HEK293 (cell line): ENCODE data around the gene PARD3.
A peak's percentile ranks its signal among the peaks of the same experiment; 100 is the strongest.

ENCODE experiments used
- AEBP2 ChIP-seq: fragments of 450-650 bp; formaldehyde crosslinking; IDR thresholded peaks from 2 replicates; pipeline ENCODE4 v1.5.1; 2016; ENCODE audit warnings: missing biosample characterization, missing genetic modification characterization, borderline replicate concordance
- GLI4 ChIP-seq: fragments of 450-650 bp; formaldehyde crosslinking; IDR thresholded peaks from 2 replicates; pipeline ENCODE4 v1.5.1; 2016; ENCODE audit warnings: missing biosample characterization, missing genetic modification characterization
- GLIS2 ChIP-seq: fragments of 450-650 bp; formaldehyde crosslinking; IDR thresholded peaks from 2 replicates; pipeline ENCODE4 v1.5.1; 2016; ENCODE audit warnings: missing biosample characterization, missing genetic modification characterization
- HIC1 ChIP-seq: fragments of 450-650 bp; formaldehyde crosslinking; IDR thresholded peaks from 2 replicates; pipeline ENCODE4 v1.5.1; 2016; ENCODE audit warnings: missing biosample characterization, missing genetic modification characterization
- HOXD13 ChIP-seq: sonication (generic); formaldehyde crosslinking; IDR thresholded peaks from 2 replicates; pipeline ENCODE4 v1.8.0; 2022; ENCODE audit warnings: missing genetic modification reagents, borderline replicate concordance
- KLF16 ChIP-seq: fragments of 450-650 bp; formaldehyde crosslinking; IDR thresholded peaks from 2 replicates; pipeline ENCODE4 v1.5.1; 2017; ENCODE audit warnings: missing biosample characterization, missing genetic modification characterization
- KLF17 ChIP-seq: fragments of 450-650 bp; formaldehyde crosslinking; IDR thresholded peaks from 2 replicates; pipeline ENCODE4 v1.5.1; 2016; ENCODE audit warnings: missing biosample characterization, missing genetic modification characterization
- MEIS1 ChIP-seq: sonication (generic); formaldehyde crosslinking; IDR thresholded peaks from 2 replicates; pipeline ENCODE4 v1.8.1; 2022; ENCODE audit warnings: missing genetic modification reagents, mild to moderate bottlenecking, borderline replicate concordance
- MZF1 ChIP-seq: fragments of 450-650 bp; formaldehyde crosslinking; IDR thresholded peaks from 2 replicates; pipeline ENCODE4 v1.5.1; 2017; ENCODE audit warnings: missing biosample characterization, missing genetic modification characterization, borderline replicate concordance
- YY2 ChIP-seq: fragments of 450-650 bp; formaldehyde crosslinking; IDR thresholded peaks from 2 replicates; pipeline ENCODE4 v1.5.1; 2016; ENCODE audit warnings: missing biosample characterization, missing genetic modification characterization
- ZBTB26 ChIP-seq: fragments of 450-650 bp; formaldehyde crosslinking; optimal IDR thresholded peaks from 2 replicates; pipeline ENCODE3; 2016; ENCODE audit warnings: missing biosample characterization, mild to moderate bottlenecking, missing genetic modification characterization
- ZNF10 ChIP-seq: fragments of 450-650 bp; formaldehyde crosslinking; IDR thresholded peaks from 2 replicates; pipeline ENCODE4 v1.5.1; 2017; ENCODE audit warnings: missing biosample characterization, missing genetic modification characterization
- ZNF114 ChIP-seq: fragments of 450-650 bp; formaldehyde crosslinking; IDR thresholded peaks from 2 replicates; pipeline ENCODE4 v1.5.0; 2017; ENCODE audit warnings: missing biosample characterization, missing genetic modification characterization
- ZNF132 ChIP-seq: fragments of 450-650 bp; formaldehyde crosslinking; IDR thresholded peaks from 2 replicates; pipeline ENCODE4 v1.5.1; 2017; ENCODE audit warnings: missing biosample characterization, missing genetic modification characterization, borderline replicate concordance
- ZNF133 ChIP-seq: fragments of 450-650 bp; formaldehyde crosslinking; IDR thresholded peaks from 2 replicates; pipeline ENCODE4 v1.5.1; 2016; ENCODE audit warnings: missing biosample characterization, missing genetic modification characterization
- ZNF169 ChIP-seq: fragments of 450-650 bp; formaldehyde crosslinking; IDR thresholded peaks from 2 replicates; pipeline ENCODE4 v1.5.1; 2016; ENCODE audit warnings: missing biosample characterization, missing genetic modification characterization
- ZNF184 ChIP-seq: fragments of 450-650 bp; IDR thresholded peaks from 2 replicates; pipeline ENCODE4 v1.5.1; 2018; ENCODE audit warnings: missing biosample characterization, mild to moderate bottlenecking, missing genetic modification characterization
- ZNF2 ChIP-seq: fragments of 450-650 bp; formaldehyde crosslinking; IDR thresholded peaks from 2 replicates; pipeline ENCODE4 v1.5.1; 2016; ENCODE audit warnings: missing biosample characterization, missing genetic modification characterization
- ZNF211 ChIP-seq: fragments of 450-650 bp; formaldehyde crosslinking; IDR thresholded peaks from 2 replicates; pipeline ENCODE4 v1.5.1; 2016; ENCODE audit warnings: low read depth, missing biosample characterization, missing genetic modification characterization
- ZNF248 ChIP-seq: fragments of 450-650 bp; formaldehyde crosslinking; IDR thresholded peaks from 2 replicates; pipeline ENCODE4 v1.5.1; 2017; ENCODE audit warnings: missing biosample characterization, missing genetic modification characterization
- ZNF354C ChIP-seq: fragments of 450-650 bp; formaldehyde crosslinking; IDR thresholded peaks from 2 replicates; pipeline ENCODE4 v1.5.1; 2016; ENCODE audit warnings: missing biosample characterization, missing genetic modification characterization, low read depth, borderline replicate concordance
- ZNF362 ChIP-seq: fragments of 450-650 bp; formaldehyde crosslinking; IDR thresholded peaks from 2 replicates; pipeline ENCODE4 v1.5.1; 2016; ENCODE audit warnings: missing biosample characterization, missing genetic modification characterization
- ZNF404 ChIP-seq: fragments of 450-650 bp; formaldehyde crosslinking; IDR thresholded peaks from 2 replicates; pipeline ENCODE4 v1.5.1; 2017; ENCODE audit warnings: missing biosample characterization, missing genetic modification characterization
- ZNF488 ChIP-seq: fragments of 450-650 bp; formaldehyde crosslinking; IDR thresholded peaks from 2 replicates; pipeline ENCODE4 v1.5.1; 2016; ENCODE audit warnings: missing biosample characterization, missing genetic modification characterization
- ZNF530 ChIP-seq: fragments of 450-650 bp; formaldehyde crosslinking; IDR thresholded peaks from 2 replicates; pipeline ENCODE4 v1.5.1; 2016; ENCODE audit warnings: low read depth, missing biosample characterization, missing genetic modification characterization
- ZNF558 ChIP-seq: fragments of 450-650 bp; formaldehyde crosslinking; IDR thresholded peaks from 2 replicates; pipeline ENCODE4 v1.5.1; 2016; ENCODE audit warnings: missing biosample characterization, missing genetic modification characterization
- ZNF560 ChIP-seq: fragments of 450-650 bp; formaldehyde crosslinking; IDR thresholded peaks from 2 replicates; pipeline ENCODE4 v1.5.1; 2017; ENCODE audit warnings: missing biosample characterization, missing genetic modification characterization, borderline replicate concordance
- ZNF621 ChIP-seq: fragments of 450-650 bp; formaldehyde crosslinking; IDR thresholded peaks from 2 replicates; pipeline ENCODE4 v1.5.1; 2017; ENCODE audit warnings: missing biosample characterization, missing genetic modification characterization
- ZNF623 ChIP-seq: fragments of 450-650 bp; formaldehyde crosslinking; IDR thresholded peaks from 2 replicates; pipeline ENCODE4 v1.5.1; 2016; ENCODE audit warnings: missing biosample characterization, missing genetic modification characterization
- ZNF658 ChIP-seq: fragments of 450-650 bp; formaldehyde crosslinking; IDR thresholded peaks from 2 replicates; pipeline ENCODE4; 2016; ENCODE audit warnings: missing biosample characterization, missing genetic modification characterization
- ZNF704 ChIP-seq: fragments of 450-650 bp; formaldehyde crosslinking; IDR thresholded peaks from 2 replicates; pipeline ENCODE4 v1.5.1; 2016; ENCODE audit warnings: missing biosample characterization, missing genetic modification characterization
- ZNF777 ChIP-seq: fragments of 450-650 bp; formaldehyde crosslinking; IDR thresholded peaks from 2 replicates; pipeline ENCODE4 v1.5.1; 2017; ENCODE audit warnings: missing biosample characterization, missing genetic modification characterization, borderline replicate concordance

The PARD3 gene

GRCh38 chr10:34320265-34320664, 494.8 kb downstream of the PARD3 start (continued):
- TF ChIP-seq ZNF211 (tag by site-specific recombination) (peak; percentile 21; the same call in 1 of the 2 replicates), ZNF2 (tag by site-specific recombination) (peak; percentile 78; the same call in 1 of the 2 replicates), ZNF10 (tag by site-specific recombination) (no peak), ZNF623 (tag by site-specific recombination) (no peak), ZNF621 (tag by site-specific recombination) (no peak), ZNF169 (no peak), YY2 (tag by site-specific recombination) (peak; percentile 26; the same call in 1 of the 2 replicates), ZNF704 (tag by site-specific recombination) (no peak), MEIS1 (CRISPR knock-in tag) (no peak), HOXD13 (CRISPR knock-in tag) (no peak), ZNF184 (tag by site-specific recombination) (peak; percentile 13; the same call in 1 of the 2 replicates), ZNF560 (no peak), KLF17 (tag by site-specific recombination) (no peak), ZNF558 (tag by site-specific recombination) (0 out of 2 replicates have a peak, but pooled peaks have one; percentile 39), GLIS2 (tag by site-specific recombination) (no peak), ZNF133 (tag by site-specific recombination) (no peak), KLF16 (tag by site-specific recombination) (peak; percentile 58; the same call in 1 of the 2 replicates), ZNF777 (tag by site-specific recombination) (no peak), ZNF354C (tag by site-specific recombination) (no peak), MZF1 (tag by site-specific recombination) (no peak), ZNF530 (no peak), ZNF404 (tag by site-specific recombination) (no peak), ZNF132 (tag by site-specific recombination) (no peak), ZNF114 (no peak), GLI4 (tag by site-specific recombination) (no peak), ZBTB26 (tag by site-specific recombination) (no peak), ZNF248 (tag by site-specific recombination) (no peak), ZNF488 (tag by site-specific recombination) (0 out of 2 replicates have a peak, but pooled peaks have one; percentile 31), AEBP2 (no peak), HIC1 (tag by site-specific recombination) (no peak), ZNF658 (no peak), ZNF362 (tag by site-specific recombination) (peak; percentile 65; the same call in 1 of the 2 replicates)
